BJ (cell line): ENCODE data around the gene UBASH3A. TPM values are rescaled to one million over a fixed set of nuclear protein-coding genes. Genes with fewer than 3 reads are reported as not detected.
"Not testable (repeated sequence)": the region's sequence is repeated elsewhere in the genome, so short reads cannot be mapped to it uniquely, and the experiment has no call there.

Source experiments
- CTCF ChIA-PET: fragments of 350-600 bp; formaldehyde crosslinking; extraction: SDS; loops from one replicate; lab custom pipeline; 2021; ENCODE audit warnings: antibody characterized with exemption, inconsistent platforms; lab: Yijun Ruan, JAX
- POLR2A ChIA-PET: fragments of 300-600 bp; sonication (Branson Sonifier 250); formaldehyde crosslinking; extraction: SDS; loops from one replicate; lab custom pipeline; 2021; ENCODE audit warnings: antibody characterized with exemption; lab: Charles Lee
- DNase-seq: peaks from one replicate; pipeline ENCODE4 v3.0.0-alpha.2; 2011; ENCODE audit warnings: low read depth
- H3K27me3 ChIP-seq: 2 replicates; pipeline ENCODE4 v1.6.0; 2011; ENCODE audit warnings: low read length; ENCODE audit not compliant: control insufficient read depth, insufficient read depth
- H3K36me3 ChIP-seq: 2 replicates; pipeline ENCODE4 v1.5.1; 2011; ENCODE audit warnings: low read length; ENCODE audit not compliant: control insufficient read depth, insufficient read depth
- H3K4me3 ChIP-seq: 2 replicates; pipeline ENCODE4 v1.5.1; 2011; ENCODE audit warnings: low read depth, mild to moderate bottlenecking, control low read depth, low read length
- polyA plus RNA-seq: library from polyadenylated mRNA; depleted of rRNA; stranded (reverse); fragments of >200 nt; gene quantifications from 2 replicates; pipeline ENCODE4 v1.2.3, GENCODE V29; 2011
- TF ChIP-seq, protein P1 (sequence below): IDR thresholded peaks from 2 replicates; pipeline ENCODE4 v1.5.1; 2011; ENCODE audit warnings: low read depth, mild to moderate bottlenecking, control low read depth, inconsistent platforms, low read length, moderate library complexity; ENCODE audit not compliant: insufficient read depth

UBASH3A gene
- polyA plus RNA-seq, 1 experiment = not detected

DNA sequence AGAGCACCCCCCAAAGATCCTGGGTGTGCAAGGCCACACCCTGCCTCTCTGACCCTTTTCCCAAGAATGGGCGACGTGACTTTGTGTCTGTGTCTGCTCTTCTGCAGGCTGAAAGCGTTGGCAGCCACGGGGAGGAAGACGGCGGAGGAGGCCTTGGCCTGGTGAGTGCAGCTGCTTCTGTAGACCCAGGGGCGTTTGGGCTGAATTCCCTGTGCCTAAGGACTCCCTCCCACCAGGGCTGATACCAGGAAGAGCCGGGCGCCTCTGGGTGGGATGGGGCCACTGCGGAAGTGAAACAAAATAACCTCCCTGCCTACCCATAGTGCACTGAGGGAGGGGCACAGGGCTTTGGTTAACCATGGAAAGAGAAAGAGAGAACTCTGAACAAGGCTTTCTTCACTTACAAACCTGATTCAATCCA is 2.5 kb downstream of the UBASH3A start:
- POLR2A ChIA-PET = no interaction called here
- DNase-seq = no peak
- TF ChIP-seq, protein P1, sequence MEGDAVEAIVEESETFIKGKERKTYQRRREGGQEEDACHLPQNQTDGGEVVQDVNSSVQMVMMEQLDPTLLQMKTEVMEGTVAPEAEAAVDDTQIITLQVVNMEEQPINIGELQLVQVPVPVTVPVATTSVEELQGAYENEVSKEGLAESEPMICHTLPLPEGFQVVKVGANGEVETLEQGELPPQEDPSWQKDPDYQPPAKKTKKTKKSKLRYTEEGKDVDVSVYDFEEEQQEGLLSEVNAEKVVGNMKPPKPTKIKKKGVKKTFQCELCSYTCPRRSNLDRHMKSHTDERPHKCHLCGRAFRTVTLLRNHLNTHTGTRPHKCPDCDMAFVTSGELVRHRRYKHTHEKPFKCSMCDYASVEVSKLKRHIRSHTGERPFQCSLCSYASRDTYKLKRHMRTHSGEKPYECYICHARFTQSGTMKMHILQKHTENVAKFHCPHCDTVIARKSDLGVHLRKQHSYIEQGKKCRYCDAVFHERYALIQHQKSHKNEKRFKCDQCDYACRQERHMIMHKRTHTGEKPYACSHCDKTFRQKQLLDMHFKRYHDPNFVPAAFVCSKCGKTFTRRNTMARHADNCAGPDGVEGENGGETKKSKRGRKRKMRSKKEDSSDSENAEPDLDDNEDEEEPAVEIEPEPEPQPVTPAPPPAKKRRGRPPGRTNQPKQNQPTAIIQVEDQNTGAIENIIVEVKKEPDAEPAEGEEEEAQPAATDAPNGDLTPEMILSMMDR = no peak
- H3K4me3 ChIP-seq = no peak overlapping the region
- CTCF ChIA-PET = no interaction called here
- H3K27me3 ChIP-seq = no peaks in the 10 kb centered on the region
- H3K36me3 ChIP-seq = no peaks in the 10 kb centered on the region

DNA sequence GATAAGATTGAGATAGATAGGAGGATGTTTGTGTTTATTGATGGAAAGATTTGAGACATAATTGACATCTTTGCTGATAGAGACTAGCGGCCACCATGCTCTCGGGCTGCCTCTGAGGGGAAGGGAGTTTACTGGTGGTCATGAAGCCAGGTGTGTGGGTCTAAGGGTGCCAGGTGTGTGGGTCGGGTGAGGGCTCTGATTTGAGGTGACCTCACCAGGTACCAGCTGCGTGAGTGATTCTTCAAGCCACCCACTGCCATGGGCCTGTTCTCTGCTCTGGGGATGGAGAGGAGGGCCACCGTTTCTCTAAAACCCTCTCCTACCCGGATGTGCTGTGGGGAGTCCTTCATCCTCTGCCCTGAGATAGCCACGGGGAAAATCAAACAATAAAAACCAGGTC is 3.2 kb downstream of the UBASH3A start:
- TF ChIP-seq, protein P1 = no peak
- Histone ChIP-seq H3K4me3 (no peak overlapping the region), H3K27me3 (no peaks in the 10 kb centered on the region), H3K36me3 (no peaks in the 10 kb centered on the region)
- no peak for DNase-seq
- ChIA-PET POLR2A (no interaction called here), CTCF (no interaction called here)

DNA sequence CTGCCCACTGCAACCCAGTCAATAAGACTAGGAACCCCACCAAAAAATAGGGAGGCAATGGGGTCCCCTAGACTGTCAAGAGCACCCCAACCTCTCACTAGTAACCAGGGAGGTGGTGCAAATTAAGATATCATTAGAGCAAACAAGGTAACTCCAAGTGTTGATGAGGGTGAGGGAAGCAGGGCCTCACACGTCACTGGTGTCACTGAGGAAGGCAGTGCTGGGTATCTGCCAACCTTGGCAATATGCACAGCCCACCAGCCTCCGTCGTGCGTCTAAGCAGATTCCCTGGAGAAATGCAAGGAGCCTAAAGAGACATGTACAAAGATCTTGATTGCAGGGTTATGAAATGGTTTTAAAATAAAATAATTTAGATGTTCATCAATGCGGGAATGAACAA is 3.8 kb downstream of the UBASH3A start:
- H3K27me3 ChIP-seq = no peaks in the 10 kb centered on the region
- DNase-seq = no peak
- ChIA-PET CTCF (no interaction called here), POLR2A (no interaction called here)
- no peak overlapping the region for H3K4me3 ChIP-seq
- H3K36me3 ChIP-seq = no peaks in the 10 kb centered on the region
- TF ChIP-seq, protein P1 = no peak

DNA sequence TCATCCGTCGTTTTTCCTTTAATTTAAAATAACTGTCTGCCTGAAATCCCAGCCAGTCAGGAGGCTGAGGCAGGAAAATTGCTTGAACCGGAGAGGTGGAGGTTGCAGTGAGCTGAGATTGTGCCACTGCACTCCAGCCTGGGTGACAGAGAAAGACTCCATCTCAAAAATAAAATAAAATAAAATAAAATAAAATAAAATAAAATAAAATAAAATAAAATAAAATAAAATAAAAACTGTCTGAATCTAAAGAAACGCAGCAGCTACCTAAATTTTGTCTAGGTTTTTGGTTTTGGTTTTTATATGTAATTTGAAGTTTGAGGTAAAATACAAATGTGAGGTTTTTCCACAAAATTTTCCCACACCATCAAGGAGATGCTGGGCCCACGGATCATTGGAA is 5.0 kb downstream of the UBASH3A start:
- DNase-seq, H3K27me3 ChIP-seq, H3K36me3 ChIP-seq, H3K4me3 ChIP-seq, CTCF ChIA-PET, POLR2A ChIA-PET: not testable (repeated sequence)

DNA sequence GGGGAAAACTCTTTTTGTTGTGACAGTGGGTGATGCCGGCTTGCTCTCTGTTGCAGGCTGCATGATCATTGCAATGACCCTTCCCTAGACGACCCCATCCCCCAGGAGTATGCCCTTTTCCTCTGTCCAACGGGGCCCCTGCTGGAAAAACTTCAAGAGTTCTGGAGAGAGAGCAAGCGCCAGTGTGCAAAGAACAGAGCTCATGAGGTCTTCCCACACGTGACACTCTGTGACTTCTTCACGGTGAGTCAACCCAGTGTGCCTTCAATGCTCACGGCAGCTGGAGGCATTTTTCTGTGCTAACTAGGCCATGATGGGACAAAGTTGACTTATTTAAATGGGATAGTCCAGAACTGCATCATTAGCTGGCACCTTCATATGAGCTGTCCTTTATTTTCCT is 5.7 kb downstream of the UBASH3A start:
- H3K36me3 ChIP-seq = no peaks in the 10 kb centered on the region
- no peak for DNase-seq
- ChIA-PET CTCF (interaction anchor here (1.1 kb wide), 1 partner anchor 11 kb away, joined by 3 read pairs; no protein-coding TSS in a partner anchor), POLR2A (no interaction called here)
- no peak overlapping the region for H3K4me3 ChIP-seq
- no peaks in the 10 kb centered on the region for H3K27me3 ChIP-seq
- TF ChIP-seq, protein P1 = no peak

DNA sequence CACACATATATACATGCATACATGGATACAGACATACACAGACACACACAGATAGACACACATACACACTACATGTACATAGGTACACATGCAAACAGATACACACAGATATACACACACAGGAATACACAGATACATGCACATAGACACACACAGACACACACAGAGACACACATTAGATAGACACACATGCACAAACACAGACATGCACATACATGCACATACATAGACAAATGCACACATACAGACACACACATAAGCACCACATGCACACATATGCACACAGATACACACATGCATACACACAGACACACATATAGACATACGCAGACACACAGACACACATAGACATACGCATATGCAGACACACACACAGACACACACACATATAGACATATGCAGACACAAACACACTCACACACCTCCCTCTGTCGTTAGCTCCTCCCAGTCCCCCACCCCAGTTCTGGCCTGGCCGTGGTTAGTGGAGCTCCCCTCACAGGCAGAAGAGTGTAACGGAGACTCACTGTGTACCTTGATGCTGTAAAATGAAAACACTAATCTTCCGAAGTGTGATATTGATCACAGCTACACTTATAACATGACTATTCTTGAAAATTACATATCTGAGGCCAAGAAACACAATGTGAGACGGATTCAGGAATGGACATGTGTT is 7.6 kb downstream of the UBASH3A start:
- CTCF ChIA-PET = no interaction called here
- DNase-seq = no peak
- no peaks in the 10 kb centered on the region for H3K27me3 ChIP-seq

More for the DNA sequence above, 7.6 kb downstream of the UBASH3A start:
- TF ChIP-seq, protein P1 = no peak
- H3K4me3 ChIP-seq = no peak overlapping the region
- POLR2A ChIA-PET = no interaction called here
- H3K36me3 ChIP-seq = no peaks in the 10 kb centered on the region
